H1 (cell line): ENCODE data around the gene LCP1. TPM values are rescaled to one million over a fixed set of nuclear protein-coding genes. Genes with fewer than 3 reads are reported as not detected.

Experiments
- ASH2L ChIP-seq: fragments of 200-600, 300-600 bp; sonication (generic); IDR thresholded peaks from one replicate; pipeline ENCODE4 v1.7.1; 2017; ENCODE audit warnings: low read length
- BACH1 ChIP-seq: IDR thresholded peaks from 2 replicates; pipeline ENCODE4 v1.6.1; 2012; ENCODE audit warnings: low read length, improper control_type of control experiment
- BCL11A ChIP-seq, 2 experiments: IDR thresholded peaks; one replicate each; pipeline ENCODE4 v1.6.1; 2011; ENCODE audit warnings: low read depth in 2 of 2, low read length in 2 of 2, mild to moderate bottlenecking in 2 of 2
- CHD1 ChIP-seq: IDR thresholded peaks from 2 replicates; pipeline ENCODE4 v1.6.1; 2012; ENCODE audit warnings: low read depth, low read length, improper control_type of control experiment
- JUND ChIP-seq: IDR thresholded peaks from 2 replicates; pipeline ENCODE4 v1.6.1; 2011; ENCODE audit warnings: mild to moderate bottlenecking, improper control_type of control experiment, low read length
- POLR2AphosphoS5 ChIP-seq: IDR thresholded peaks from 2 replicates; pipeline ENCODE4 v1.6.1; 2011; ENCODE audit warnings: low read depth, low read length
- TEAD4 ChIP-seq: IDR thresholded peaks from 2 replicates; pipeline ENCODE4 v1.6.1; 2012; ENCODE audit warnings: low read depth, low read length, inconsistent platforms, mixed read lengths
- polyA plus RNA-seq, 7 experiments: library from polyadenylated mRNA; depleted of rRNA in 3 of 7; stranded (reverse) in 5 of 7; unstranded in 2 of 7; fragments of >200 nt in 5 of 7; fragments of 200-250 nt in 2 of 7; gene quantifications; 1 replicate in 5 of 7; 2 replicates in 1 of 7; 4 replicates in 1 of 7; pipeline versions ENCODE4 v1.2.1 to v1.2.3, GENCODE V29; 2011 to 2013; ENCODE audit warnings: missing spikeins in 2 of 7, mixed read lengths in 2 of 7
- total RNA-seq: library from RNA; stranded (reverse); fragmentation: NEBNext Ultra II Directional; extraction: Animal tissue kit (Norgen Biotek cat#: 25700); gene quantifications from 2 replicates; pipeline ENCODE4 v1.2.1, GENCODE V29; 2021
- TF ChIP-seq, protein P1 (sequence below): fragments of 300-600 bp; sonication (generic); IDR thresholded peaks from 2 replicates; pipeline ENCODE4 v1.7.1; 2012; ENCODE audit warnings: low read length, moderate library complexity, mild to moderate bottlenecking, inconsistent platforms; ENCODE audit not compliant: insufficient replicate concordance
- TF ChIP-seq, protein P2 (sequence below): IDR thresholded peaks from 2 replicates; pipeline ENCODE4 v1.6.1; 2011; ENCODE audit warnings: low read depth, mild to moderate bottlenecking, low read length; ENCODE audit not compliant: insufficient read depth

The LCP1 gene
- total and polyA plus RNA-seq, 2 of the 8 experiments (the other 6 are each of a cell fraction or from before 2014, with no cell fraction given): 0.65 to 4.3 TPM

DNA sequence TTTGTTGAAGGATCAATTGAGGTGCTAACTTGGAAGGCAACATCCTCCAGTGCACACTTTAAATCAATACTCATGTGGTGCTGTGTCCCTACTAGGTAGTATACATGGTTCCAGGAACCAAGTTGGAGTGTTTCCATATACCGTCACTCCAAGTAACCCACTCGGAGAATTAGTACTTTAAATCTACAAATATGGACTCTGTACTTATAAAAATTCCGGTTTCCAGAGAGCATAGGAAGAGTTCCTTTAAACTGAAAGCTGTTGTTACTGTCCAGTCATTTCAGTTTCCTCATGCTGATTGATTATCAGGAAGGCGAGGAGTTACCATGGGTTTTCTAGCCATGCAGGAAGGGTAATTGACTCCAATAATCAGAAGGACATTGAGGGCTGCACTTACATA lies 84.3 kb downstream of the LCP1 start (continued):
- TF ChIP-seq, protein P1, sequence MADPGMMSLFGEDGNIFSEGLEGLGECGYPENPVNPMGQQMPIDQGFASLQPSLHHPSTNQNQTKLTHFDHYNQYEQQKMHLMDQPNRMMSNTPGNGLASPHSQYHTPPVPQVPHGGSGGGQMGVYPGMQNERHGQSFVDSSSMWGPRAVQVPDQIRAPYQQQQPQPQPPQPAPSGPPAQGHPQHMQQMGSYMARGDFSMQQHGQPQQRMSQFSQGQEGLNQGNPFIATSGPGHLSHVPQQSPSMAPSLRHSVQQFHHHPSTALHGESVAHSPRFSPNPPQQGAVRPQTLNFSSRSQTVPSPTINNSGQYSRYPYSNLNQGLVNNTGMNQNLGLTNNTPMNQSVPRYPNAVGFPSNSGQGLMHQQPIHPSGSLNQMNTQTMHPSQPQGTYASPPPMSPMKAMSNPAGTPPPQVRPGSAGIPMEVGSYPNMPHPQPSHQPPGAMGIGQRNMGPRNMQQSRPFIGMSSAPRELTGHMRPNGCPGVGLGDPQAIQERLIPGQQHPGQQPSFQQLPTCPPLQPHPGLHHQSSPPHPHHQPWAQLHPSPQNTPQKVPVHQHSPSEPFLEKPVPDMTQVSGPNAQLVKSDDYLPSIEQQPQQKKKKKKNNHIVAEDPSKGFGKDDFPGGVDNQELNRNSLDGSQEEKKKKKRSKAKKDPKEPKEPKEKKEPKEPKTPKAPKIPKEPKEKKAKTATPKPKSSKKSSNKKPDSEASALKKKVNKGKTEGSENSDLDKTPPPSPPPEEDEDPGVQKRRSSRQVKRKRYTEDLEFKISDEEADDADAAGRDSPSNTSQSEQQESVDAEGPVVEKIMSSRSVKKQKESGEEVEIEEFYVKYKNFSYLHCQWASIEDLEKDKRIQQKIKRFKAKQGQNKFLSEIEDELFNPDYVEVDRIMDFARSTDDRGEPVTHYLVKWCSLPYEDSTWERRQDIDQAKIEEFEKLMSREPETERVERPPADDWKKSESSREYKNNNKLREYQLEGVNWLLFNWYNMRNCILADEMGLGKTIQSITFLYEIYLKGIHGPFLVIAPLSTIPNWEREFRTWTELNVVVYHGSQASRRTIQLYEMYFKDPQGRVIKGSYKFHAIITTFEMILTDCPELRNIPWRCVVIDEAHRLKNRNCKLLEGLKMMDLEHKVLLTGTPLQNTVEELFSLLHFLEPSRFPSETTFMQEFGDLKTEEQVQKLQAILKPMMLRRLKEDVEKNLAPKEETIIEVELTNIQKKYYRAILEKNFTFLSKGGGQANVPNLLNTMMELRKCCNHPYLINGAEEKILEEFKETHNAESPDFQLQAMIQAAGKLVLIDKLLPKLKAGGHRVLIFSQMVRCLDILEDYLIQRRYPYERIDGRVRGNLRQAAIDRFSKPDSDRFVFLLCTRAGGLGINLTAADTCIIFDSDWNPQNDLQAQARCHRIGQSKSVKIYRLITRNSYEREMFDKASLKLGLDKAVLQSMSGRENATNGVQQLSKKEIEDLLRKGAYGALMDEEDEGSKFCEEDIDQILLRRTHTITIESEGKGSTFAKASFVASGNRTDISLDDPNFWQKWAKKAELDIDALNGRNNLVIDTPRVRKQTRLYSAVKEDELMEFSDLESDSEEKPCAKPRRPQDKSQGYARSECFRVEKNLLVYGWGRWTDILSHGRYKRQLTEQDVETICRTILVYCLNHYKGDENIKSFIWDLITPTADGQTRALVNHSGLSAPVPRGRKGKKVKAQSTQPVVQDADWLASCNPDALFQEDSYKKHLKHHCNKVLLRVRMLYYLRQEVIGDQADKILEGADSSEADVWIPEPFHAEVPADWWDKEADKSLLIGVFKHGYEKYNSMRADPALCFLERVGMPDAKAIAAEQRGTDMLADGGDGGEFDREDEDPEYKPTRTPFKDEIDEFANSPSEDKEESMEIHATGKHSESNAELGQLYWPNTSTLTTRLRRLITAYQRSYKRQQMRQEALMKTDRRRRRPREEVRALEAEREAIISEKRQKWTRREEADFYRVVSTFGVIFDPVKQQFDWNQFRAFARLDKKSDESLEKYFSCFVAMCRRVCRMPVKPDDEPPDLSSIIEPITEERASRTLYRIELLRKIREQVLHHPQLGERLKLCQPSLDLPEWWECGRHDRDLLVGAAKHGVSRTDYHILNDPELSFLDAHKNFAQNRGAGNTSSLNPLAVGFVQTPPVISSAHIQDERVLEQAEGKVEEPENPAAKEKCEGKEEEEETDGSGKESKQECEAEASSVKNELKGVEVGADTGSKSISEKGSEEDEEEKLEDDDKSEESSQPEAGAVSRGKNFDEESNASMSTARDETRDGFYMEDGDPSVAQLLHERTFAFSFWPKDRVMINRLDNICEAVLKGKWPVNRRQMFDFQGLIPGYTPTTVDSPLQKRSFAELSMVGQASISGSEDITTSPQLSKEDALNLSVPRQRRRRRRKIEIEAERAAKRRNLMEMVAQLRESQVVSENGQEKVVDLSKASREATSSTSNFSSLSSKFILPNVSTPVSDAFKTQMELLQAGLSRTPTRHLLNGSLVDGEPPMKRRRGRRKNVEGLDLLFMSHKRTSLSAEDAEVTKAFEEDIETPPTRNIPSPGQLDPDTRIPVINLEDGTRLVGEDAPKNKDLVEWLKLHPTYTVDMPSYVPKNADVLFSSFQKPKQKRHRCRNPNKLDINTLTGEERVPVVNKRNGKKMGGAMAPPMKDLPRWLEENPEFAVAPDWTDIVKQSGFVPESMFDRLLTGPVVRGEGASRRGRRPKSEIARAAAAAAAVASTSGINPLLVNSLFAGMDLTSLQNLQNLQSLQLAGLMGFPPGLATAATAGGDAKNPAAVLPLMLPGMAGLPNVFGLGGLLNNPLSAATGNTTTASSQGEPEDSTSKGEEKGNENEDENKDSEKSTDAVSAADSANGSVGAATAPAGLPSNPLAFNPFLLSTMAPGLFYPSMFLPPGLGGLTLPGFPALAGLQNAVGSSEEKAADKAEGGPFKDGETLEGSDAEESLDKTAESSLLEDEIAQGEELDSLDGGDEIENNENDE: no peak
- TF ChIP-seq, protein P2, sequence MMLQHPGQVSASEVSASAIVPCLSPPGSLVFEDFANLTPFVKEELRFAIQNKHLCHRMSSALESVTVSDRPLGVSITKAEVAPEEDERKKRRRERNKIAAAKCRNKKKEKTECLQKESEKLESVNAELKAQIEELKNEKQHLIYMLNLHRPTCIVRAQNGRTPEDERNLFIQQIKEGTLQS: no peak
- no peak for TF ChIP-seq TEAD4
- no peak for TF ChIP-seq POLR2AphosphoS5
- TF ChIP-seq BCL11A (IDR thresholded peaks at IDR 0.05; ENCODE audit: low read depth in 2 of 2, low read length in 2 of 2): no peak
- no peak for TF ChIP-seq JUND
- TF ChIP-seq CHD1: no peak
- no peak for TF ChIP-seq ASH2L
- no peak for TF ChIP-seq BACH1
